ENCODE results near the gene DOCK11.

DNA sequence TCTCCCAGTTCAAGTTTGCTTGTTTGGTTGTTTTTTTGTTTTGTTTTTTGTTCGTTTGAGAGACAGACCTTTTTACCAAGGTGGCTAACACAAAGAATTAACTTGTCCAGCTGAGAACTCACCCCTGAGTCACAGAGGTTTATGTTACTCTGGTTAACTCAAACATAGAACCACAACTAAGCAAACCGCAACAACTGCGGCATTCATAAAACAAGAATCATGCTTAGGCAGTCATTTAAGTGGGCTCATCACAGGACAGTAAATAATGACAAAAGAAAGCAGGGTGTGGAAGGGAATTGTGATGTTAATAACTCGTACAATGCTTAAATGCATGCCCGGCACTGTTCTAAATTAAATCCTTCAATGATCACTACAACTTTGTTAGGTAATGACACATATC lies 207.1 kb downstream of the DOCK11 start:
- no peak for TF ChIP-seq CTCF (IDR thresholded peaks at IDR 0.05)
- no peak for TF ChIP-seq POLR2A (IDR thresholded peaks at IDR 0.05)
- no peak for TF ChIP-seq POLR2AphosphoS5 (IDR thresholded peaks at IDR 0.05)
